ENCODE measurements around the gene ARHGEF39. TPM values are rescaled to one million over a fixed set of nuclear protein-coding genes. Genes with fewer than 3 reads are reported as not detected.

The ARHGEF39 gene
- total and polyA plus RNA-seq, 7 donors: 0.07 to 0.79 (median 0.20) TPM; not detected in 1

DNA sequence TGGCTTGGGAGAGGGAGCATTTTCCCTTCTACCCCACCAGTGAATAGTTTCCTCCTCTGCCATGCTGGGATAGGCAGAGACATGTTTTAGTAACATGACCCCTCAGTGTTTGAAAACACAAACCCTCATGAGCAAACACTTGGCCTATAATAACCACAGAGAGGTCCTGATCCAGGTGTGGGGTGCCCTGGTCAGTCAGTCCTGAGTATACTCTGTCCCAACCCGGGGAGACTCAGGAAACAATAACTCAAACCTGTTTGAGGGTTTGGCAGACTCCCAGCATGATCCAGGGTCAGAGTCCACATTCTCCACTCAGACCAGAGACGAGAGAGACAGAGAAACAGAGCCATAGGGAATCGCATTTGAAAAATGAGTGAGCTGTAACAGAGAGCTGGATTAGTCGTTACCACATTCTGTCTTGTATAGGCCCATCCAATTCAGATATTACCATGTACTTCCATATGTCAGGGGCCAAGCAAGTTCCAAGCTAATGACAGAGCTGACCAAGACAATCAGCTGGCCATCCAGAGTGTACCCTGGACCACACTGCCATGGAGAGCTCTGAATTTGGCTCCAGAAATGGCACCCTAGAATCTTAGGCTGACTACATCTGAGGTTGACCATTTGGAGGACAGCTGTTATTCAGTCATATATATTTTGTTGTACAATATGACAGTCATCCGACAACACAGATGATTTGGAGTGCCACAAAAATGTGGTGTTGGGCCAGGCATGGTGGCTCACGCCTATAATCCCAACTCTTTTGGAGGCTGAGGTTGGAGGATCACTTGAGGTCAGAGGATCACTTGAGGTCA lies 4.5 kb upstream of the ARHGEF39 start:
- Histone ChIP-seq H3K36me3 (ENCODE audit: insufficient read depth in 1 of 2, low read depth in 1 of 2) (no peaks in the 10 kb centered on the region), H3K4me1 (peaks cover 18% of the 10 kb centered on the region), H3K27me3 (ENCODE audit: insufficient read depth in 3 of 3, low read length in 2 of 3) (no peaks in the 10 kb centered on the region), H3K4me3 (no peak overlapping the region), H3K27ac (no peak overlapping the region), H3K9me3 (no peaks in the 10 kb centered on the region)
- no peak for ATAC-seq
- no peak for DNase-seq
- TF ChIP-seq, protein P1, sequence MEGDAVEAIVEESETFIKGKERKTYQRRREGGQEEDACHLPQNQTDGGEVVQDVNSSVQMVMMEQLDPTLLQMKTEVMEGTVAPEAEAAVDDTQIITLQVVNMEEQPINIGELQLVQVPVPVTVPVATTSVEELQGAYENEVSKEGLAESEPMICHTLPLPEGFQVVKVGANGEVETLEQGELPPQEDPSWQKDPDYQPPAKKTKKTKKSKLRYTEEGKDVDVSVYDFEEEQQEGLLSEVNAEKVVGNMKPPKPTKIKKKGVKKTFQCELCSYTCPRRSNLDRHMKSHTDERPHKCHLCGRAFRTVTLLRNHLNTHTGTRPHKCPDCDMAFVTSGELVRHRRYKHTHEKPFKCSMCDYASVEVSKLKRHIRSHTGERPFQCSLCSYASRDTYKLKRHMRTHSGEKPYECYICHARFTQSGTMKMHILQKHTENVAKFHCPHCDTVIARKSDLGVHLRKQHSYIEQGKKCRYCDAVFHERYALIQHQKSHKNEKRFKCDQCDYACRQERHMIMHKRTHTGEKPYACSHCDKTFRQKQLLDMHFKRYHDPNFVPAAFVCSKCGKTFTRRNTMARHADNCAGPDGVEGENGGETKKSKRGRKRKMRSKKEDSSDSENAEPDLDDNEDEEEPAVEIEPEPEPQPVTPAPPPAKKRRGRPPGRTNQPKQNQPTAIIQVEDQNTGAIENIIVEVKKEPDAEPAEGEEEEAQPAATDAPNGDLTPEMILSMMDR (IDR thresholded peaks at IDR 0.05): no peak
- intact Hi-C loops (cut with DNase I): no loop called here
- WGBS, 3 donors: 57 to 70% (median 65%) methylated on average over 6 of the region's 6 CpGs

DNA sequence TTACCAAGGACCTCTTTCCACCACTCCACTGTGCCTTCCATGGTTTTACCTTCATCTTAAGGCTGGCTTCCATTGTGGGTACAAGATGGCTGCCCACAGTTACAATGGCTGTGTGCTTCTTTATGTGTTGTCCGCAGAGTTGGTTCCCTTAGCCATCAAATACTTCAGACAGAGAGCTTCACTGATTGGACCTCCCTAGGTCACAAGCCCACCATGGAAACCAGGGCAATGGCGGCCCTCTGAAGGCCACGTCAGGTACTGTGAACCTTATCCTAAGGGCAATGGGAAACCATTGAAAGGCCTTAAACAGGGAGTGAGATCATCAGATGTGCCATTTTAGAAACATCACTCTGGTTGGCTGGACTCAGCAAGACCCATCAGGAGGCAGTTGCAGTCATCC lies 2.9 kb upstream of the ARHGEF39 start:
- TF ChIP-seq, protein P1 (IDR thresholded peaks at IDR 0.05): no peak
- Histone ChIP-seq H3K4me1 (peaks cover 8% of the 10 kb centered on the region), H3K36me3 (ENCODE audit: insufficient read depth in 1 of 2, low read depth in 1 of 2) (no peaks in the 10 kb centered on the region), H3K4me3 (no peak overlapping the region), H3K9me3 (no peaks in the 10 kb centered on the region), H3K27ac (no peak overlapping the region), H3K27me3 (ENCODE audit: insufficient read depth in 3 of 3, low read length in 2 of 3) (no peaks in the 10 kb centered on the region)
- ATAC-seq (no peak), DNase-seq (no peak)
- 95 to 97% (median 97%) methylated on average over 3 of the region's 3 CpGs for WGBS, 3 donors
- intact Hi-C loops (cut with DNase I): no loop called here

DNA sequence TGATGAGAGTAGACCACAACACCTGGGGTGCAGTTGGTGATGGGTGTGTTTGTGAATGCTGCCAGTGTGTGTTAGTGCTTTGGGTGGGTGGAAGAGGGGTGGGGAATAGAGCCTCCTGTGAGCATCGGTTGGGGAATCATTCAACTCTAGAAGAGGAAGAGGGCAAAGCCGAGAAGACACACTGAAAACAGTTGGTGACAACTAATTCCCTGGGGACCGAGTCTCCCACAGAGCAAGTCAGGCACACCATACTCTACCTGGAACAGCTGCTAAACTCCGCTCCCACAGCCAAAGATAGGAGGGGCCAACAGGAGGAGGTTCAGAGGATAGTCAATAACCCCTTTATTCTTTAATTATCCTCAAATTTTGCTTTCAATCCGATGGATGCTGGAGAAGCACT lies 1.6 kb upstream of the ARHGEF39 start:
- Histone ChIP-seq H3K27ac (no peak overlapping the region), H3K9me3 (no peaks in the 10 kb centered on the region), H3K4me1 (peaks cover 8% of the 10 kb centered on the region), H3K4me3 (no peak overlapping the region), H3K27me3 (ENCODE audit: insufficient read depth in 3 of 3, low read length in 2 of 3) (no peaks in the 10 kb centered on the region), H3K36me3 (ENCODE audit: insufficient read depth in 1 of 2, low read depth in 1 of 2) (no peaks in the 10 kb centered on the region)
- TF ChIP-seq, protein P1 (IDR thresholded peaks at IDR 0.05): no peak
- ATAC-seq (no peak), DNase-seq (no peak)
- 87 to 95% (median 90%) methylated on average over 5 of the region's 5 CpGs for WGBS, 3 donors
- intact Hi-C loops (cut with DNase I): no loop called here

DNA sequence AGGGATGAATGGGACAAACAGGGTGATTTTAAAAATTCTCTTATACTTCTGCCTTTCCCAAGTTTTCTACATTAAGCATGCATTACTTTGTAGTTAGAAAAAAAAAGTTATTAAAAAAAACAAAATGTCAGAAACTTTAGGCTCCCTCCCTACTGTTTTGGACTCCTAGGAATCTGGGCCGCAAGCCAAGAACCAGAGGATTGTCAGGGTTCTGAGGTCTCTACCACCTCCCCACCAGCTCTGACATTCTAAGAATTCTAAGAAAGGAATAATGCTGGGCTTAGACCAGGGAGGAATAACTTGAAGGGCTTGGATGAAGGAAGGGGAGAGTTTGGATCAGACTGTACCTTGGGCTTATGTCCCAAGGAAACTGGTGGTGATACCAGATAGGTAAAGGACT lies 1.1 kb upstream of the ARHGEF39 start:
- intact Hi-C loops (cut with DNase I): no loop called here
- TF ChIP-seq, protein P1 (IDR thresholded peaks at IDR 0.05): no peak
- Histone ChIP-seq H3K36me3 (ENCODE audit: insufficient read depth in 1 of 2, low read depth in 1 of 2) (peaks cover 0 to 4% of the 10 kb centered on the region in 2 donors), H3K9me3 (no peaks in the 10 kb centered on the region), H3K27me3 (ENCODE audit: insufficient read depth in 3 of 3, low read length in 2 of 3) (no peaks in the 10 kb centered on the region), H3K27ac (no peak overlapping the region), H3K4me1 (peaks cover 11% of the 10 kb centered on the region), H3K4me3 (no peak overlapping the region)
- no peak for ATAC-seq
- no peak for DNase-seq
- WGBS, 3 donors: 57 to 81% (median 76%) methylated on average over 1 of the region's 1 CpG

DNA sequence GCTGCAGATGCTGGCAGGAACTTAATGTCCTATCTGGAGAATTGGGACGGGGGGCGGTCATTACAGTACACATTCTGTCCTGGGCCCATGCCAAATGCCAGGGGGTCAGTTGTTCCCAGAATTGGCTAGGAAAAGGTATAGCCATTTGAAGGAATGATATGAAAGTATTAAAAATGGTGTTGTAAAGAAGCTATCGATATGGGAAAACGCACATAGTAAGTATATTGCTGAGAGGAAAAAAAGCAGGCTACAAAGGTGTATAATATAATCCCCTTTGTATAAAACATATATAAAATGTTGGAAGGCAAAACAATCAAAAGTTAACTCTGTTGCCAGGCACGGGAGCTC lies 450 bp upstream of the ARHGEF39 start:
- intact Hi-C loops (cut with DNase I): no loop called here

More for the DNA sequence above, 450 bp upstream of the ARHGEF39 start:
- no peak for ATAC-seq
- WGBS, 3 donors: 29 to 33% (median 31%) methylated on average over 5 of the region's 5 CpGs
- Histone ChIP-seq H3K4me3 (peak overlapping the region; percentile 67), H3K4me1 (peaks cover 17% of the 10 kb centered on the region), H3K27me3 (ENCODE audit: insufficient read depth in 3 of 3, low read length in 2 of 3) (no peaks in the 10 kb centered on the region), H3K36me3 (ENCODE audit: insufficient read depth in 1 of 2, low read depth in 1 of 2) (peaks cover 0 to 10% of the 10 kb centered on the region in 2 donors), H3K9me3 (no peaks in the 10 kb centered on the region), H3K27ac (peak overlapping the region; percentile 61)
- TF ChIP-seq, protein P1 (IDR thresholded peaks at IDR 0.05): no peak
- DNase-seq: no peak

Data from psoas muscle (tissue), 8 donors.